HCT116 (cell line): Measurements from ENCODE around the gene POLN. TPM values are rescaled to one million over a fixed set of nuclear protein-coding genes. Genes with fewer than 3 reads are reported as not detected.

ENCODE experiments used
- ATAC-seq: fragments of 200-7000 bp; cut with Tn5 transposase; 2 replicates; pipeline ENCODE4 v1.9.1; 2020; ENCODE audit warnings: mild to moderate bottlenecking, moderate library complexity
- BruUV-seq: library from RNA; stranded (reverse); fragments of 400-500 nt; replicated peaks from 2 replicates; lab custom pipeline; 2021; lab: Mats Ljungman, UMichigan
- CTCF ChIA-PET: fragments of 300-600 bp; sonication (Branson Sonifier 250); formaldehyde crosslinking; loops from one replicate; lab custom pipeline; 2021; ENCODE audit warnings: antibody characterized with exemption; lab: Charles Lee
- POLR2A ChIA-PET: fragments of 300-600, 350-600 bp; sonication (Branson Sonifier 250); formaldehyde crosslinking; loops from one replicate; lab custom pipeline; 2021; ENCODE audit warnings: antibody characterized with exemption; lab: Charles Lee
- RAD21 ChIA-PET, 2 experiments: fragments of 300-600 bp; sonication (Branson Sonifier 250); formaldehyde crosslinking; loops; one replicate each; lab custom pipeline; 2023; ENCODE audit warnings: low total read pairs in 2 of 2; ENCODE audit not compliant: uncharacterized antibody in 2 of 2, unreplicated experiment in 2 of 2, low non-redundant PET in 1 of 2; lab: Charles Lee
- DNase-seq: peaks from one replicate; pipeline ENCODE4 v3.0.0-alpha.2; 2010; ENCODE audit warnings: low read depth, low spot score
- H2AFZ ChIP-seq: fragments of 200-600 bp; shearing (Covaris generic), sonication (generic); 2 replicates; pipeline ENCODE4 v1.6.1; 2017; ENCODE audit warnings: low read depth, mixed run types, mixed read lengths, antibody characterized with exemption, low read length; ENCODE audit not compliant: poor library complexity, severe bottlenecking
- H3K27ac ChIP-seq: 2 replicates; pipeline ENCODE4 v1.5.1; 2012; ENCODE audit warnings: low read depth, low read length
- H3K27me3 ChIP-seq: fragments of 200-600 bp; sonication (generic); 2 replicates; pipeline ENCODE4 v1.6.1; 2016; ENCODE audit warnings: mixed run types, low read length, mixed read lengths; ENCODE audit not compliant: insufficient read depth
- H3K36me3 ChIP-seq, 2 experiments: fragments of 200-500 bp in 1 of 2; fragments of 200-600 bp in 1 of 2; sonication (Bioruptor generic) in 1 of 2; sonication (generic) in 1 of 2; 2 replicates each; pipeline versions ENCODE4 v1.5.1 to v1.6.1; 2014 to 2016; ENCODE audit warnings: low read length in 2 of 2, inconsistent platforms in 1 of 2, mixed read lengths in 1 of 2, mixed run types in 1 of 2; ENCODE audit not compliant: insufficient read depth in 2 of 2, control insufficient read depth in 1 of 2
- H3K4me1 ChIP-seq, 2 experiments: fragments of 200-600 bp in 1 of 2; sonication (generic) in 1 of 2; 2 replicates each; pipeline versions ENCODE4 v1.5.1 to v1.6.1; 2012 to 2017; ENCODE audit warnings: low read length in 2 of 2, inconsistent platforms in 1 of 2, mild to moderate bottlenecking in 1 of 2, mixed read lengths in 1 of 2, mixed run types in 1 of 2, moderate library complexity in 1 of 2; ENCODE audit not compliant: insufficient read depth in 2 of 2, control insufficient read depth in 1 of 2
- H3K4me2 ChIP-seq: fragments of 200-600 bp; sonication (generic); 2 replicates; pipeline ENCODE4 v1.6.1; 2017; ENCODE audit warnings: mixed run types, low read length, mixed read lengths
- H3K4me3 ChIP-seq, 2 experiments: fragments of 200-600 bp in 1 of 2; sonication (generic) in 1 of 2; replicated peaks in 1 of 2; 2 replicates each; pipeline ENCODE4 v1.5.1; 2011 to 2016; ENCODE audit warnings: low read length in 2 of 2, control low read depth in 1 of 2, low read depth in 1 of 2, mild to moderate bottlenecking in 1 of 2, mixed read lengths in 1 of 2, mixed run types in 1 of 2
- H3K79me2 ChIP-seq: fragments of 200-600 bp; sonication (generic); 2 replicates; pipeline ENCODE4 v1.6.1; 2017; ENCODE audit warnings: mild to moderate bottlenecking, mixed run types, low read length, moderate library complexity, mixed read lengths; ENCODE audit not compliant: insufficient read depth
- H3K9ac ChIP-seq: fragments of 200-600 bp; sonication (generic); 2 replicates; pipeline ENCODE4 v1.6.1; 2016; ENCODE audit warnings: low read length, mixed read lengths
- H3K9me2 ChIP-seq: fragments of 200-600 bp; sonication (generic), shearing (Covaris generic); 2 replicates; pipeline ENCODE4 v1.6.1; 2017; ENCODE audit warnings: mixed run types, mild to moderate bottlenecking, moderate library complexity; ENCODE audit not compliant: insufficient read depth
- H3K9me3 ChIP-seq, 2 experiments: fragments of 200-500 bp in 1 of 2; fragments of 200-600 bp in 1 of 2; sonication (Bioruptor generic) in 1 of 2; sonication (generic) in 1 of 2; 2 replicates each; pipeline ENCODE4 v1.6.1; 2014 to 2017; ENCODE audit warnings: low read length in 2 of 2, mixed read lengths in 2 of 2, inconsistent platforms in 1 of 2, low read depth in 1 of 2, mild to moderate bottlenecking in 1 of 2, mixed run types in 1 of 2, moderate library complexity in 1 of 2; ENCODE audit not compliant: control insufficient read depth in 1 of 2, insufficient read depth in 1 of 2
- H4K20me1 ChIP-seq: fragments of 200-600 bp; sonication (generic), shearing (Covaris generic); 2 replicates; pipeline ENCODE4 v1.6.1; 2017; ENCODE audit warnings: mixed run types, mild to moderate bottlenecking, moderate library complexity; ENCODE audit not compliant: insufficient read depth
- CBX3 ChIP-seq: IDR thresholded peaks from 2 replicates; pipeline ENCODE4 v1.6.1; 2012; ENCODE audit warnings: low read depth
- EGR1 ChIP-seq: IDR thresholded peaks from 2 replicates; pipeline ENCODE4 v1.6.1; 2012; ENCODE audit warnings: low read depth
- ELF1 ChIP-seq: IDR thresholded peaks from 2 replicates; pipeline ENCODE4 v1.6.1; 2012; ENCODE audit warnings: low read depth, borderline replicate concordance
- EZH2 ChIP-seq: fragments of 200-600 bp; sonication (generic); IDR thresholded peaks from 2 replicates; pipeline ENCODE4 v1.6.1; 2017; ENCODE audit warnings: antibody characterized with exemption, mixed run types
- JUND ChIP-seq: IDR thresholded peaks from 2 replicates; pipeline ENCODE4 v1.6.1; 2012
- POLR2AphosphoS5 ChIP-seq: IDR thresholded peaks from 2 replicates; pipeline ENCODE4 v1.6.1; 2011; ENCODE audit warnings: mild to moderate bottlenecking, low read depth, low read length, moderate library complexity
- RAD21 ChIP-seq: IDR thresholded peaks from 2 replicates; pipeline ENCODE4 v1.6.1; 2012; ENCODE audit warnings: low read depth, mild to moderate bottlenecking
- SIN3A ChIP-seq: IDR thresholded peaks from 2 replicates; pipeline ENCODE4 v1.6.1; 2012; ENCODE audit warnings: low read depth
- SP1 ChIP-seq: IDR thresholded peaks from 2 replicates; pipeline ENCODE4 v1.6.1; 2012; ENCODE audit warnings: low read depth
- SRF ChIP-seq: IDR thresholded peaks from 2 replicates; pipeline ENCODE4 v1.6.1; 2012; ENCODE audit warnings: low read depth
- YY1 ChIP-seq: IDR thresholded peaks from 2 replicates; pipeline ENCODE4 v1.6.1; 2011; ENCODE audit warnings: low read length, low read depth, moderate library complexity, mild to moderate bottlenecking; ENCODE audit not compliant: insufficient replicate concordance; ENCODE audit errors: extremely low read depth
- ZNF274 ChIP-seq: fragments of 200-500 bp; sonication (Bioruptor generic); IDR thresholded peaks from 2 replicates; pipeline ENCODE4 v1.6.1; 2014; ENCODE audit warnings: mild to moderate bottlenecking, low read depth, low read length, inconsistent platforms
- intact Hi-C: fragments of 100-400 bp; cut with micrococcal nuclease; formaldehyde crosslinking; loops from 2 replicates; pipeline ENCODE4 v1.10.0; 2022
- total RNA-seq: library from RNA; stranded (reverse); gene quantifications from one replicate; pipeline ENCODE4 v1.2.1, GENCODE V29; 2021; ENCODE audit not compliant: unreplicated experiment
- TF ChIP-seq, protein P1 (sequence below): IDR thresholded peaks from 2 replicates; pipeline ENCODE4 v1.6.1; 2012
- TF ChIP-seq, protein P2 (sequence below): IDR thresholded peaks from 2 replicates; pipeline ENCODE4 v1.6.1; 2011; ENCODE audit warnings: mild to moderate bottlenecking, low read length, moderate library complexity; ENCODE audit not compliant: insufficient replicate concordance; ENCODE audit errors: extremely low read depth
- TF ChIP-seq, protein P3 (sequence below): IDR thresholded peaks from 2 replicates; pipeline ENCODE4 v1.6.1; 2012; ENCODE audit warnings: low read depth

Gene POLN
- total RNA-seq, 1 experiment from 2014 or later = 3.1 TPM

DNA sequence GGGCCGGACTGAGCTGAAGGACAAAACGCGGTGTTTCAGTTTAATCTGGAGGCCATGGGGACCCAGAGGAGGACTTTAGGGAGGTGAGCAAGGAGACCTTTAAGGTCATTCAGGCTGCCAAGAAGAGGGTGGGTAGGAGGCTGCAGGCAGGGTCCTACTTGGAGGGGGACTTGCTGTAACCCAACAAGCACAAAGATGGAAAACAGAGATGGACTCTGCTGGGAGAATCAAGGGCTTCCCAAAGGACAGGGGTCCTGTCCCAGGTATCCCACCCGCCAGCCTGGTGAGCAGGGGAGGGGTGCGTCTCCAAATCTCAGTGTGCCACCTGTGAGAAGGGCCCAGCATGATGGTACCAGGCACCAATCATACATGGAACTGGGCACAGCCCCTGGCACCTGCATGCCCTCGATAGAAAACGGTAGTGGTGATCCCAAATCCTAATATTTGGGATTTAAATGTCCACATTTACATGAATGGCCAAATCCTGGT, 3.9 kb upstream of the POLN start:
- ChIA-PET RAD21 (no interaction called here), CTCF (no interaction called here), POLR2A (no interaction called here)
- H3K9me2 ChIP-seq = no peaks in the 10 kb centered on the region
- peaks cover 9% of the 10 kb centered on the region; the same call in 1 of the 2 replicates for H4K20me1 ChIP-seq
- H3K4me2 ChIP-seq = no peak overlapping the region
- ATAC-seq = no peak
- H2AFZ ChIP-seq = no peak overlapping the region
- H3K9me3 ChIP-seq = no peaks in the 10 kb centered on the region
- no peaks in the 10 kb centered on the region for H3K27me3 ChIP-seq
- no peaks in the 10 kb centered on the region for H3K36me3 ChIP-seq
- no peak for DNase-seq
- H3K4me1 ChIP-seq = peaks cover 3 to 22% of the 10 kb centered on the region in 2 experiments; a peak in 3 of 4 replicates
- H3K79me2 ChIP-seq = peaks cover 9% of the 10 kb centered on the region
- H3K27ac ChIP-seq = no peak overlapping the region
- BruUV-seq = no TSS peak
- no peak overlapping the region for H3K9ac ChIP-seq
- intact Hi-C loops = no loop called here
- H3K4me3 ChIP-seq = no peak overlapping the region
- TF ChIP-seq, protein P1, sequence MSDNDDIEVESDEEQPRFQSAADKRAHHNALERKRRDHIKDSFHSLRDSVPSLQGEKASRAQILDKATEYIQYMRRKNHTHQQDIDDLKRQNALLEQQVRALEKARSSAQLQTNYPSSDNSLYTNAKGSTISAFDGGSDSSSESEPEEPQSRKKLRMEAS = no peak
- TF ChIP-seq, protein P2, sequence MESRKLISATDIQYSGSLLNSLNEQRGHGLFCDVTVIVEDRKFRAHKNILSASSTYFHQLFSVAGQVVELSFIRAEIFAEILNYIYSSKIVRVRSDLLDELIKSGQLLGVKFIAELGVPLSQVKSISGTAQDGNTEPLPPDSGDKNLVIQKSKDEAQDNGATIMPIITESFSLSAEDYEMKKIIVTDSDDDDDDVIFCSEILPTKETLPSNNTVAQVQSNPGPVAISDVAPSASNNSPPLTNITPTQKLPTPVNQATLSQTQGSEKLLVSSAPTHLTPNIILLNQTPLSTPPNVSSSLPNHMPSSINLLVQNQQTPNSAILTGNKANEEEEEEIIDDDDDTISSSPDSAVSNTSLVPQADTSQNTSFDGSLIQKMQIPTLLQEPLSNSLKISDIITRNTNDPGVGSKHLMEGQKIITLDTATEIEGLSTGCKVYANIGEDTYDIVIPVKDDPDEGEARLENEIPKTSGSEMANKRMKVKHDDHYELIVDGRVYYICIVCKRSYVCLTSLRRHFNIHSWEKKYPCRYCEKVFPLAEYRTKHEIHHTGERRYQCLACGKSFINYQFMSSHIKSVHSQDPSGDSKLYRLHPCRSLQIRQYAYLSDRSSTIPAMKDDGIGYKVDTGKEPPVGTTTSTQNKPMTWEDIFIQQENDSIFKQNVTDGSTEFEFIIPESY = no peak
- no peak for TF ChIP-seq SRF

DNA sequence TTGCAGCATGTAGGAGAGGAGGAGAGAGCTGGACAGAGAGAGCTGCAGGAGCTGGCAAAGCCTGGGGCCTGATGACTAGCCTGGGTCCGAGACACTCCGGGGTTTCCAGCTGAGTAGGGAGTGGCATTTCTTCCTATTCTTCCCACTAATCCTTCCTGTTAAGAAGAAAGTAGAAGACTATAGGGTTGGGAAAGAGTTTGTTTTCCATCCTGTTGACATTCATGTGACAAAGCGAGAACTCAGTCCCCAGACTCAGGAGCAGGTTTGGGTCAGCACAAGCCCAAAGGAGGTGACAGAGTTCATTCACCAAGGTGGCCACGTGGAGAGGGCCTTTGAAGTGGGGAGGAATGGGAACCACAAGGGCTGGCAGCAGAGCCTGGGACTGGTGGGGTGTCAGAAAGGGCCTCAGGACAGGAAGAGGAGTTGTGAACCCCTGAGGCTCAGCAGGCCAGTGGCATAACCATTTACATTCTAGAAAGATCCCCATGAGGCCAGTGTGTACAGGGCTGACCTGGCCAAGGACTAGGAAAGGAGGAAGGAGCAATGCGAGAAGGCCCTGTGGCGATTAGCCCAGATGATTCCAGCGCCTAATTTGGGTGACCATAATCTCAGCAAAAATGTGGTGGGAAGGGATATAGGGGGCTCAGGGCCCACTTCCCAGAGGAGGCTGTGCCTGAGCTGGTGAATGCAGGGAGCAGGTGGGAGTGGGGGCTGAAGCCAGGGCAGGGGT, 3.3 kb upstream of the POLN start:
- no TSS peak for BruUV-seq
- ChIA-PET CTCF (no interaction called here), POLR2A (no interaction called here)
- TF ChIP-seq ELF1 (no peak), JUND (no peak), POLR2AphosphoS5 (no peak), ZNF274 (no peak), EGR1 (no peak), YY1 (no peak), RAD21 (no peak), SP1 (no peak), EZH2 (no peak), SIN3A (no peak), CBX3 (no peak)
- TF ChIP-seq, protein P3, sequence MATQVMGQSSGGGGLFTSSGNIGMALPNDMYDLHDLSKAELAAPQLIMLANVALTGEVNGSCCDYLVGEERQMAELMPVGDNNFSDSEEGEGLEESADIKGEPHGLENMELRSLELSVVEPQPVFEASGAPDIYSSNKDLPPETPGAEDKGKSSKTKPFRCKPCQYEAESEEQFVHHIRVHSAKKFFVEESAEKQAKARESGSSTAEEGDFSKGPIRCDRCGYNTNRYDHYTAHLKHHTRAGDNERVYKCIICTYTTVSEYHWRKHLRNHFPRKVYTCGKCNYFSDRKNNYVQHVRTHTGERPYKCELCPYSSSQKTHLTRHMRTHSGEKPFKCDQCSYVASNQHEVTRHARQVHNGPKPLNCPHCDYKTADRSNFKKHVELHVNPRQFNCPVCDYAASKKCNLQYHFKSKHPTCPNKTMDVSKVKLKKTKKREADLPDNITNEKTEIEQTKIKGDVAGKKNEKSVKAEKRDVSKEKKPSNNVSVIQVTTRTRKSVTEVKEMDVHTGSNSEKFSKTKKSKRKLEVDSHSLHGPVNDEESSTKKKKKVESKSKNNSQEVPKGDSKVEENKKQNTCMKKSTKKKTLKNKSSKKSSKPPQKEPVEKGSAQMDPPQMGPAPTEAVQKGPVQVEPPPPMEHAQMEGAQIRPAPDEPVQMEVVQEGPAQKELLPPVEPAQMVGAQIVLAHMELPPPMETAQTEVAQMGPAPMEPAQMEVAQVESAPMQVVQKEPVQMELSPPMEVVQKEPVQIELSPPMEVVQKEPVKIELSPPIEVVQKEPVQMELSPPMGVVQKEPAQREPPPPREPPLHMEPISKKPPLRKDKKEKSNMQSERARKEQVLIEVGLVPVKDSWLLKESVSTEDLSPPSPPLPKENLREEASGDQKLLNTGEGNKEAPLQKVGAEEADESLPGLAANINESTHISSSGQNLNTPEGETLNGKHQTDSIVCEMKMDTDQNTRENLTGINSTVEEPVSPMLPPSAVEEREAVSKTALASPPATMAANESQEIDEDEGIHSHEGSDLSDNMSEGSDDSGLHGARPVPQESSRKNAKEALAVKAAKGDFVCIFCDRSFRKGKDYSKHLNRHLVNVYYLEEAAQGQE = no peak

More for the DNA sequence above, 3.3 kb upstream of the POLN start:
- H3K4me3 ChIP-seq = no peak overlapping the region
- no peak for DNase-seq
- H3K9me3 ChIP-seq = no peaks in the 10 kb centered on the region
- peaks cover 0 to under 1% of the 10 kb centered on the region in 2 experiments; a peak in 1 of 4 replicates for H3K36me3 ChIP-seq
- no peak overlapping the region for H3K27ac ChIP-seq
- H3K27me3 ChIP-seq = no peaks in the 10 kb centered on the region
- no peaks in the 10 kb centered on the region for H3K9me2 ChIP-seq
- H3K79me2 ChIP-seq = peaks cover 15% of the 10 kb centered on the region
- H3K4me1 ChIP-seq = peaks cover 7 to 27% of the 10 kb centered on the region in 2 experiments; a peak in 3 of 4 replicates
- no peak for ATAC-seq
- no peak overlapping the region for H3K9ac ChIP-seq
- H2AFZ ChIP-seq = no peak overlapping the region
- intact Hi-C loops = no loop called here
- no peak overlapping the region for H3K4me2 ChIP-seq
- RAD21 ChIA-PET = no interaction called here
- H4K20me1 ChIP-seq = peaks cover 13% of the 10 kb centered on the region; the same call in 1 of the 2 replicates
